HepG2 (cell line): Measurements from ENCODE around the gene GPC4. TPM values are rescaled to one million over a fixed set of nuclear protein-coding genes. Genes with fewer than 3 reads are reported as not detected.

Experiments
- ATAC-seq: fragments of 200-7000 bp; cut with Tn5 transposase; 3 replicates; pipeline ENCODE4 v1.9.1; 2020; ENCODE audit warnings: mild to moderate bottlenecking, moderate library complexity
- BruUV-seq: library from RNA; stranded (reverse); fragments of 400-500 nt; replicated peaks from 2 replicates; lab custom pipeline; 2021; lab: Mats Ljungman, UMichigan
- CTCF ChIA-PET: fragments of 300-600 bp; formaldehyde crosslinking; extraction: SDS; loops from one replicate; lab custom pipeline; 2021; ENCODE audit warnings: low total read pairs, inconsistent platforms, low intra/inter-chr PET ratio; lab: Yijun Ruan, JAX
- POLR2A ChIA-PET: fragments of 350-600 bp; sonication (Branson Sonifier 250); formaldehyde crosslinking; loops from one replicate; lab custom pipeline; 2020; ENCODE audit warnings: antibody characterized with exemption, inconsistent platforms; lab: Yijun Ruan, JAX
- DNase-seq: peaks from one replicate; pipeline ENCODE4 v3.0.0-alpha.2; 2015; ENCODE audit warnings: low spot score
- FAIRE-seq: peaks from 3 replicates; lab custom pipeline; 2011; peaks lifted over from hg19 to GRCh38; lab: Jason Lieb, UNC
- H2AFZ ChIP-seq: one replicate; pipeline ENCODE4 v1.6.1; 2011; ENCODE audit warnings: low read length, inconsistent platforms
- H3K27ac ChIP-seq: fragments of 300-600 bp; 3 replicates; pipeline ENCODE4 v1.8.0; 2011; ENCODE audit warnings: mixed run types, mild to moderate bottlenecking, mixed read lengths, low read length, inconsistent platforms; ENCODE audit not compliant: insufficient read depth; ENCODE audit errors: extremely low read length
- H3K27me3 ChIP-seq, 2 experiments: fragments of 200-600 bp in 1 of 2; 2 replicates in 1 of 2; 3 replicates in 1 of 2; pipeline versions ENCODE4 v1.6.0 to v1.8.0; 2011; ENCODE audit warnings: low read length in 2 of 2, mild to moderate bottlenecking in 2 of 2, moderate library complexity in 2 of 2, inconsistent platforms in 1 of 2; ENCODE audit not compliant: insufficient read depth in 2 of 2, control insufficient read depth in 1 of 2
- H3K36me3 ChIP-seq, 2 experiments: fragments of 200-600 bp in 1 of 2; replicated peaks in 1 of 2; 2 replicates in 1 of 2; 3 replicates in 1 of 2; pipeline versions ENCODE4 v1.5.1 to v1.8.0; 2011; ENCODE audit warnings: low read length in 2 of 2, inconsistent platforms in 1 of 2; ENCODE audit not compliant: insufficient read depth in 2 of 2, control insufficient read depth in 1 of 2
- H3K4me1 ChIP-seq: 2 replicates; pipeline ENCODE4 v1.5.1; 2012; ENCODE audit warnings: low read length, inconsistent platforms; ENCODE audit not compliant: insufficient read depth
- H3K4me2 ChIP-seq: 2 replicates; pipeline ENCODE4 v1.6.0; 2011; ENCODE audit warnings: low read depth, low read length, inconsistent platforms
- H3K4me3 ChIP-seq, 3 experiments: fragments of 200-600 bp in 1 of 3; sonication (generic), shearing (Covaris generic) in 1 of 3; replicated peaks in 1 of 3; 2 replicates each; pipeline ENCODE4 v1.5.1; 2011 to 2016; ENCODE audit warnings: low read length in 3 of 3, inconsistent platforms in 2 of 3, low read depth in 2 of 3, mild to moderate bottlenecking in 2 of 3, control low read depth in 1 of 3, mixed read lengths in 1 of 3; ENCODE audit not compliant: insufficient read depth in 1 of 3
- H3K79me2 ChIP-seq: one replicate; pipeline ENCODE4 v1.6.1; 2011; ENCODE audit warnings: low read length, inconsistent platforms; ENCODE audit not compliant: insufficient read depth
- H3K9ac ChIP-seq: 2 replicates; pipeline ENCODE4 v1.6.0; 2011; ENCODE audit warnings: mild to moderate bottlenecking, low read depth, low read length, inconsistent platforms; ENCODE audit not compliant: insufficient read depth
- H3K9me3 ChIP-seq: 2 replicates; pipeline ENCODE4 v1.5.1; 2012; ENCODE audit warnings: mild to moderate bottlenecking, low read length
- H4K20me1 ChIP-seq: 2 replicates; pipeline ENCODE4 v1.6.0; 2011; ENCODE audit warnings: inconsistent platforms, mild to moderate bottlenecking, low read length, moderate library complexity; ENCODE audit not compliant: insufficient read depth
- AKAP8 ChIP-seq: sonication (generic); formaldehyde crosslinking; IDR thresholded peaks from 2 replicates; pipeline ENCODE4 v1.5.1; 2020; ENCODE audit warnings: mild to moderate bottlenecking, missing genetic modification reagents
- ATM ChIP-seq: fragments of 450-650 bp; IDR thresholded peaks from 2 replicates; pipeline ENCODE4 v1.7.1; 2017; ENCODE audit warnings: mild to moderate bottlenecking, borderline replicate concordance
- EEA1 ChIP-seq: sonication (generic); formaldehyde crosslinking; IDR thresholded peaks from 2 replicates; pipeline ENCODE4 v1.5.1; 2020; ENCODE audit warnings: mild to moderate bottlenecking, missing genetic modification reagents, borderline replicate concordance
- HNRNPLL ChIP-seq: fragments of 200-400 bp; formaldehyde crosslinking; IDR thresholded peaks from 2 replicates; pipeline ENCODE4 v1.6.1; 2017; ENCODE audit warnings: mild to moderate bottlenecking, low read depth, low read length; ENCODE audit not compliant: poor library complexity, severe bottlenecking
- JUNB ChIP-seq: sonication (generic); formaldehyde crosslinking; IDR thresholded peaks from 2 replicates; pipeline ENCODE4 v1.8.0; 2022; ENCODE audit warnings: missing genetic modification reagents, mild to moderate bottlenecking, borderline replicate concordance
- WIZ ChIP-seq: sonication (generic); formaldehyde crosslinking; IDR thresholded peaks from 2 replicates; pipeline ENCODE4 v1.5.1; 2020; ENCODE audit warnings: mild to moderate bottlenecking, missing genetic modification reagents
- YEATS2 ChIP-seq: sonication (generic); formaldehyde crosslinking; IDR thresholded peaks from 2 replicates; pipeline ENCODE4 v1.4.0; 2020; ENCODE audit warnings: missing genetic modification reagents, borderline replicate concordance
- ZNF570 ChIP-seq: sonication (generic); formaldehyde crosslinking; IDR thresholded peaks from 2 replicates; pipeline ENCODE4 v1.4.0; 2020; ENCODE audit warnings: mild to moderate bottlenecking, missing genetic modification reagents, borderline replicate concordance
- ZNF891 ChIP-seq: sonication (generic); formaldehyde crosslinking; IDR thresholded peaks from 2 replicates; pipeline ENCODE4 v1.5.0; 2020; ENCODE audit warnings: mild to moderate bottlenecking, missing genetic modification reagents
- WGBS: methylation state at CpG from one replicate; pipeline ENCODE4 v1.1.6; 2017; ENCODE audit warnings: low lambda C conversion rate; 5-methylcytosine and 5-hydroxymethylcytosine counted together
- in situ Hi-C: cut with HindIII; loops from 2 replicates; pipeline ENCODE4 v1.10.0; 2017; ENCODE audit warnings: low pct_unique_long_range_greater_than_20kb; ENCODE audit not compliant: extremely low pct_ligation_motif_present
- intact Hi-C: fragments of 100-400 bp; cut with micrococcal nuclease; formaldehyde crosslinking; loops from one replicate; pipeline ENCODE4 v1.10.0; 2022; ENCODE audit not compliant: unreplicated experiment
- polyA plus RNA-seq, 8 experiments: library from polyadenylated mRNA; depleted of rRNA in 3 of 8; stranded (reverse) in 7 of 8; unstranded in 1 of 8; fragments of >200 nt; fragmentation: Illumina TruSeq in 4 of 8; extraction: Trizol in 4 of 8; gene quantifications; 2 replicates each; pipeline versions ENCODE4 v1.2.1 to v1.2.3, GENCODE V29; 2011 to 2016; ENCODE audit warnings: low read depth in 4 of 8, missing spikeins in 1 of 8, mixed read lengths in 1 of 8; ENCODE audit not compliant: insufficient read depth in 1 of 8
- total RNA-seq, 5 experiments: library from RNA; depleted of rRNA; stranded (reverse); fragments of >200 nt; fragmentation: Illumina TruSeq; extraction: Trizol; gene quantifications; 2 replicates each; pipeline ENCODE4 v1.2.3, GENCODE V29; 2016; ENCODE audit warnings: low read depth in 1 of 5

GPC4 gene
- total and polyA plus RNA-seq, 2 of the 13 experiments (the other 11 are each of a cell fraction or from before 2014, with no cell fraction given): 0.29 to 0.38 TPM

DNA sequence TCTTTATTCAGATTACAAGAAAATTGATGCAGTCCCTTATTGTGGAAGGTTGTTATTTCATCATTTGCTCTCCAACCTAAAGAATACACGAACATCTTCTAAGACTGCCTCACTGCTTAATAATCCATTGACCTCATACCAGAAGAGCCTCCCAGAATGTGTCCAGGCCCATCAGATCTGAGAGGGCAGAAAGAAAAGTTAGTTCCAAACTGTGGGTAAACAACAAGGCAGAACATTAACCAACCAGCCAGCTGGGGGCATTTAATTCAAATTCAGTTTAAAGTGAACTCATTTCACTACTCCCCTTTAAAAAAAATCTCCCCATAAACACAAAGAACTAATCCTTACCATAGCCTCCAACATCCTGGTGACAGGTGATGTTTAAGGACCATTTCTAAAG, 13.8 kb downstream of the GPC4 start:
- FAIRE-seq: no peak
- TF ChIP-seq EEA1 (no peak), ZNF570 (CRISPR knock-in tag) (no peak), HNRNPLL (no peak), ZNF891 (CRISPR knock-in tag) (no peak), YEATS2 (no peak), AKAP8 (no peak)
- TF ChIP-seq, all 625 proteins: peak for 0
- Histone ChIP-seq H2AFZ (no peak overlapping the region), H3K4me1 (no peaks in the 10 kb centered on the region), H4K20me1 (no peaks in the 10 kb centered on the region), H3K4me3 (no peak overlapping the region), H3K9me3 (no peaks in the 10 kb centered on the region), H3K27ac (no peak overlapping the region), H3K4me2 (no peak overlapping the region), H3K27me3 (no peaks in the 10 kb centered on the region), H3K79me2 (no peaks in the 10 kb centered on the region), H3K36me3 (no peaks in the 10 kb centered on the region), H3K9ac (no peak overlapping the region)
- CTCF ChIA-PET: no interaction called here
- intact Hi-C loops: no loop called here
- ATAC-seq (no peak), DNase-seq (no peak)
- POLR2A ChIA-PET: no interaction called here
- in situ Hi-C loops: no loop called here
- BruUV-seq: no TSS peak
- 0% methylated on average over 1 of the region's 1 CpG for WGBS

- DNase-seq (no peak), ATAC-seq (no peak), FAIRE-seq (no peak)
- H3K27ac ChIP-seq: no peak overlapping the region
- CTCF ChIA-PET: no interaction called here
- BruUV-seq: no TSS peak
- no peak overlapping the region for H3K9ac ChIP-seq
- in situ Hi-C loops: no loop called here
- POLR2A ChIA-PET: no interaction called here
- H3K36me3 ChIP-seq: no peaks in the 10 kb centered on the region
- H3K4me3 ChIP-seq: no peak overlapping the region
- H3K79me2 ChIP-seq: no peaks in the 10 kb centered on the region
- no peaks in the 10 kb centered on the region for H3K4me1 ChIP-seq
- no peak overlapping the region for H3K4me2 ChIP-seq
- H3K27me3 ChIP-seq: no peaks in the 10 kb centered on the region
- no peaks in the 10 kb centered on the region for H4K20me1 ChIP-seq
- TF ChIP-seq ATM (no peak), JUNB (CRISPR knock-in tag) (no peak), WIZ (CRISPR knock-in tag) (no peak)
- H2AFZ ChIP-seq: no peak overlapping the region
- no peaks in the 10 kb centered on the region for H3K9me3 ChIP-seq
- no CpG with 5 or more reads among the region's 3 CpGs for WGBS
- intact Hi-C loops: no loop called here
These were observed 15.9 kb downstream of the GPC4 start for GRCh38 chrX:133399411-133399810.
